K562 (cell line): Measurements from ENCODE around the gene CDKN1C. TPM values are rescaled to one million over a fixed set of nuclear protein-coding genes. Genes with fewer than 3 reads are reported as not detected.

Source experiments
- CCAR2 ChIP-seq: fragments of 200-400 bp; formaldehyde crosslinking; IDR thresholded peaks from 2 replicates; pipeline ENCODE4 v1.6.1; 2017; ENCODE audit warnings: mild to moderate bottlenecking, low read depth, low read length
- EP300 ChIP-seq: IDR thresholded peaks from 2 replicates; pipeline ENCODE4 v1.6.1; 2012; ENCODE audit warnings: low read length, improper control_type of control experiment
- EP400 ChIP-seq: fragments of 450-650 bp; IDR thresholded peaks from 2 replicates; pipeline ENCODE4 v1.6.1; 2017; ENCODE audit warnings: antibody characterized with exemption, mild to moderate bottlenecking, moderate library complexity
- FOS ChIP-seq: IDR thresholded peaks from 3 replicates; pipeline ENCODE4 v1.6.1; 2011; ENCODE audit not compliant: insufficient read length; ENCODE audit errors: extremely low read depth
- IFI16 ChIP-seq: fragments of 250-450 bp; sonication (Bioruptor Pico); IDR thresholded peaks from 2 replicates; pipeline ENCODE4 v2.1.2; 2022; ENCODE audit warnings: mild to moderate bottlenecking, inconsistent platforms
- LARP7 ChIP-seq: fragments of 450-650 bp; IDR thresholded peaks from 2 replicates; pipeline ENCODE4 v1.6.1; 2016
- PML ChIP-seq: IDR thresholded peaks from 2 replicates; pipeline ENCODE4 v1.6.1; 2012; ENCODE audit warnings: low read length, inconsistent platforms
- SRF ChIP-seq, 2 experiments: fragments of 250-450, 450-650 bp in 1 of 2; sonication (Bioruptor Pico) in 1 of 2; sonication (generic) in 1 of 2; formaldehyde crosslinking; IDR thresholded peaks; 2 replicates each; pipeline versions ENCODE4 v1.5.0 to v1.5.1; 2020 to 2022; ENCODE audit warnings: mild to moderate bottlenecking in 1 of 2, missing genetic modification reagents in 1 of 2
- TAF7 ChIP-seq: fragments of 450-650 bp; IDR thresholded peaks from 2 replicates; pipeline ENCODE4 v1.6.1; 2016; ENCODE audit warnings: missing genetic modification characterization, missing compliant biosample characterization
- TEAD4 ChIP-seq, 2 experiments: sonication (generic) in 1 of 2; formaldehyde crosslinking in 1 of 2; IDR thresholded peaks; 2 replicates each; pipeline versions ENCODE4 v1.6.1 to v1.8.0; 2012 to 2022; ENCODE audit warnings: borderline replicate concordance in 1 of 2, inconsistent platforms in 1 of 2, low read length in 1 of 2, mild to moderate bottlenecking in 1 of 2, missing genetic modification reagents in 1 of 2
- U2AF2 ChIP-seq: fragments of 200-400 bp; formaldehyde crosslinking; optimal IDR thresholded peaks from 2 replicates; pipeline ENCODE3; 2017; ENCODE audit warnings: low read depth, mild to moderate bottlenecking, low read length
- ZKSCAN8 ChIP-seq: fragments of 200-800 bp; sonication (Bioruptor generic); IDR thresholded peaks from 2 replicates; pipeline ENCODE4 v1.6.1; 2016; ENCODE audit warnings: missing genetic modification characterization, missing compliant biosample characterization
- ZNF311 ChIP-seq: fragments of 250-450 bp; sonication (Bioruptor Pico); IDR thresholded peaks from 2 replicates; pipeline ENCODE4 v1.4.0; 2020; ENCODE audit warnings: mild to moderate bottlenecking, moderate library complexity
- ZZZ3 ChIP-seq: fragments of 450-650 bp; IDR thresholded peaks from 2 replicates; pipeline ENCODE4 v1.6.1; 2016; ENCODE audit warnings: antibody characterized with exemption, mild to moderate bottlenecking, moderate library complexity
- polyA plus RNA-seq, 8 experiments: library from polyadenylated mRNA; depleted of rRNA in 4 of 8; stranded (reverse) in 5 of 8; unstranded in 3 of 8; fragments of >200 nt; fragmentation: Nextera tagmentation in 2 of 8; fragmentation: Illumina TruSeq in 1 of 8; extraction: Ambion mirVana in 2 of 8; extraction: Trizol in 1 of 8; gene quantifications; 2 replicates each; pipeline versions ENCODE4 v1.2.1 to v1.2.3, GENCODE V29; 2011 to 2014; ENCODE audit warnings: inconsistent platforms in 1 of 8, missing spikeins in 1 of 8
- total RNA-seq, 7 experiments: library from RNA; depleted of rRNA in 6 of 7; stranded (reverse); fragments of >200 nt in 6 of 7; fragmentation: Illumina TruSeq in 2 of 7; extraction: Trizol in 2 of 7; gene quantifications; 2 replicates each; pipeline versions ENCODE4 v1.2.1 to v1.2.3, GENCODE V29; 2011 to 2021; ENCODE audit warnings: low replicate concordance in 1 of 7
- TF ChIP-seq, protein P1 (sequence below): fragments of 450-650 bp; IDR thresholded peaks from 2 replicates; pipeline ENCODE4 v1.6.1; 2016; ENCODE audit warnings: low read depth, mild to moderate bottlenecking, moderate library complexity
- TF ChIP-seq, protein P2 (sequence below): IDR thresholded peaks from 2 replicates; pipeline ENCODE4 v1.6.1; 2011; ENCODE audit not compliant: insufficient read length; ENCODE audit errors: extremely low read depth
- TF ChIP-seq, protein P3 (sequence below), 2 experiments: fragments of 150-350 bp in 1 of 2; IDR thresholded peaks; 2 replicates each; pipeline ENCODE4 v1.6.1; 2012 to 2016; ENCODE audit warnings: low read depth in 2 of 2, low read length in 2 of 2, mild to moderate bottlenecking in 1 of 2, moderate library complexity in 1 of 2

CDKN1C gene
- total and polyA plus RNA-seq, 9 of the 15 experiments (the other 6 are each of a cell fraction or from before 2014, with no cell fraction given), result 2.8 to 21.1 (median 9.3) TPM

DNA sequence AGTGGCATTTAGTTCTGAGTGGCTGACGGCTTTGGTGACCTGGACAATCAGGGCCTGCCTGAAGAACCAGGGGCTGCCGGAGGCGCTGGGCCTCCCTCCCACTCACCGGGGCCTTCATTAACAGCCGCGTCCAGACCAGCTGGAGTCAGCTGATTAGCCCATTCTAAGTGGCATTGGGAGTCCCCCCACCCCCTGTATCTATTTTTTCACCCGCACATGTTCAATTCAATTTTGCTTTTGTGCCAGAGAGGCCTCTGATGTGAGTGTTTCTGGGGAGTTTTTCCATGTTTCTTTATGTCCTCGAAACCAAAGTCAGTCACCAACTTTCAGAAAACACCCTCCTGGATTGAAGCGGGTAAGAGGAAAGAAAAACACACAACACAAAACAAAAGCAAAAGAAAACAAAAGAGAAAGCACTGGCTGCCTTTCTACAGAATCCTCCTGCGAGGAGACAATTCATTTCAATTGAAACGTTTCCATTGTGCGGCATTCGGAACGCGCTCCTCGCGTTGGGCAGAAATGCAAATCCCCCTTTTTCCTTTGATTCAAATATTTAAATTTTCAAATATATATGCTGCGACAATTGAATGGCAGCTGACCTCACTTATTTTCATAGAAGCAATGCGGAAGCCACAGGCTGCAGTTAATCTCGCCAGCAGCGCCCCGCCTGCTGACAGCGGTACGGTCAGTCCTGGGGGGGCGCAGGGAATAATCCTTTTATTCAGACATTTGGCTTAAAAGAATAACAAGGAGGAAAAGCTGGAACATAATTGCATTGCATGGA, 17.7 kb downstream of the CDKN1C start (continued):
- no peak for TF ChIP-seq U2AF2
- TF ChIP-seq LARP7, result no peak
- TF ChIP-seq TEAD4 (IDR thresholded peaks at IDR 0.05; ENCODE audit: low read length), result peak; percentile 68; the same call in 1 of the 2 replicates
- no peak for TF ChIP-seq TEAD4 (CRISPR knock-in tag; IDR thresholded peaks at IDR 0.05; ENCODE audit: borderline replicate concordance)
- TF ChIP-seq CCAR2, result no peak
- TF ChIP-seq, protein P1, sequence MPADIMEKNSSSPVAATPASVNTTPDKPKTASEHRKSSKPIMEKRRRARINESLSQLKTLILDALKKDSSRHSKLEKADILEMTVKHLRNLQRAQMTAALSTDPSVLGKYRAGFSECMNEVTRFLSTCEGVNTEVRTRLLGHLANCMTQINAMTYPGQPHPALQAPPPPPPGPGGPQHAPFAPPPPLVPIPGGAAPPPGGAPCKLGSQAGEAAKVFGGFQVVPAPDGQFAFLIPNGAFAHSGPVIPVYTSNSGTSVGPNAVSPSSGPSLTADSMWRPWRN, result no peak
- TF ChIP-seq ZNF311, result no peak
- no peak for TF ChIP-seq FOS
- TF ChIP-seq PML, result 0 out of 2 replicates have a peak, but pooled peaks have one; percentile 17
- TF ChIP-seq, protein P2, sequence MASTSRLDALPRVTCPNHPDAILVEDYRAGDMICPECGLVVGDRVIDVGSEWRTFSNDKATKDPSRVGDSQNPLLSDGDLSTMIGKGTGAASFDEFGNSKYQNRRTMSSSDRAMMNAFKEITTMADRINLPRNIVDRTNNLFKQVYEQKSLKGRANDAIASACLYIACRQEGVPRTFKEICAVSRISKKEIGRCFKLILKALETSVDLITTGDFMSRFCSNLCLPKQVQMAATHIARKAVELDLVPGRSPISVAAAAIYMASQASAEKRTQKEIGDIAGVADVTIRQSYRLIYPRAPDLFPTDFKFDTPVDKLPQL, result no peak
- no peak for TF ChIP-seq ZZZ3
- TF ChIP-seq ZKSCAN8 (CRISPR knock-in tag), result 0 out of 2 replicates have a peak, but pooled peaks have one; percentile 65
- no peak for TF ChIP-seq TAF7
- TF ChIP-seq, protein P3, sequence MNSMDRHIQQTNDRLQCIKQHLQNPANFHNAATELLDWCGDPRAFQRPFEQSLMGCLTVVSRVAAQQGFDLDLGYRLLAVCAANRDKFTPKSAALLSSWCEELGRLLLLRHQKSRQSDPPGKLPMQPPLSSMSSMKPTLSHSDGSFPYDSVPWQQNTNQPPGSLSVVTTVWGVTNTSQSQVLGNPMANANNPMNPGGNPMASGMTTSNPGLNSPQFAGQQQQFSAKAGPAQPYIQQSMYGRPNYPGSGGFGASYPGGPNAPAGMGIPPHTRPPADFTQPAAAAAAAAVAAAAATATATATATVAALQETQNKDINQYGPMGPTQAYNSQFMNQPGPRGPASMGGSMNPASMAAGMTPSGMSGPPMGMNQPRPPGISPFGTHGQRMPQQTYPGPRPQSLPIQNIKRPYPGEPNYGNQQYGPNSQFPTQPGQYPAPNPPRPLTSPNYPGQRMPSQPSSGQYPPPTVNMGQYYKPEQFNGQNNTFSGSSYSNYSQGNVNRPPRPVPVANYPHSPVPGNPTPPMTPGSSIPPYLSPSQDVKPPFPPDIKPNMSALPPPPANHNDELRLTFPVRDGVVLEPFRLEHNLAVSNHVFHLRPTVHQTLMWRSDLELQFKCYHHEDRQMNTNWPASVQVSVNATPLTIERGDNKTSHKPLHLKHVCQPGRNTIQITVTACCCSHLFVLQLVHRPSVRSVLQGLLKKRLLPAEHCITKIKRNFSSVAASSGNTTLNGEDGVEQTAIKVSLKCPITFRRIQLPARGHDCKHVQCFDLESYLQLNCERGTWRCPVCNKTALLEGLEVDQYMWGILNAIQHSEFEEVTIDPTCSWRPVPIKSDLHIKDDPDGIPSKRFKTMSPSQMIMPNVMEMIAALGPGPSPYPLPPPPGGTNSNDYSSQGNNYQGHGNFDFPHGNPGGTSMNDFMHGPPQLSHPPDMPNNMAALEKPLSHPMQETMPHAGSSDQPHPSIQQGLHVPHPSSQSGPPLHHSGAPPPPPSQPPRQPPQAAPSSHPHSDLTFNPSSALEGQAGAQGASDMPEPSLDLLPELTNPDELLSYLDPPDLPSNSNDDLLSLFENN (IDR thresholded peaks at IDR 0.05; ENCODE audit: low read depth in 2 of 2, low read length in 2 of 2), result 0 out of 4 replicates have a peak, but pooled peaks of 1 of the 2 experiments have one; percentile 65
- TF ChIP-seq IFI16, result no peak
- no peak for TF ChIP-seq SRF (CRISPR knock-in tag; IDR thresholded peaks at IDR 0.05)
- TF ChIP-seq EP300, result peak; percentile 56; the same call in 1 of the 2 replicates
- TF ChIP-seq EP400, result 0 out of 2 replicates have a peak, but pooled peaks have one; percentile 35
